ENCODE data around the gene TTC33. TPM values are rescaled to one million over a fixed set of nuclear protein-coding genes. Genes with fewer than 3 reads are reported as not detected.

TTC33 gene
- total and polyA plus RNA-seq, 10 donors = 4.3 to 17.9 (median 13.7) TPM

- Histone ChIP-seq H3K9me3 (peaks cover 0 to 17% (median 3%) of the 10 kb centered on the region in 8 donors), H3K4me1 (no peaks in the 10 kb centered on the region), H3K27me3 (replicated peaks in 1 of 7) (no peaks in the 10 kb centered on the region), H3K4me3 (no peak overlapping the region), H3K27ac (no peak overlapping the region), H3K36me3 (peaks cover 0 to 82% (median 12%) of the 10 kb centered on the region in 6 donors)
- TF ChIP-seq CTCF (IDR thresholded peaks at IDR 0.05 in 8 of 11, conservative IDR thresholded peaks at IDR 0.05 in 3 of 11) = no peak
- no peak for DNase-seq
- intact Hi-C loops (cut with DNase I; ENCODE audit: low total_unique reads) = no loop called here
Measured at GRCh38 chr5:40720069-40720468, 35.7 kb downstream of the TTC33 start.

GRCh38 chr5:40717281-40717680 is 38.5 kb downstream of the TTC33 start:
- H3K4me1 ChIP-seq = no peaks in the 10 kb centered on the region
- no peak overlapping the region for H3K4me3 ChIP-seq
- H3K27me3 ChIP-seq (replicated peaks in 1 of 7) = no peaks in the 10 kb centered on the region
- TF ChIP-seq POLR2A (IDR thresholded peaks at IDR 0.05) = no peak
- TF ChIP-seq CTCF (IDR thresholded peaks at IDR 0.05 in 8 of 11, conservative IDR thresholded peaks at IDR 0.05 in 3 of 11) = no peak
- no peak for TF ChIP-seq POLR2AphosphoS5 (IDR thresholded peaks at IDR 0.05)
- H3K27ac ChIP-seq = no peak overlapping the region
- H3K36me3 ChIP-seq = peaks cover 0 to 61% (median 7%) of the 10 kb centered on the region in 6 donors
- peaks cover 0 to 12% (median 2%) of the 10 kb centered on the region in 8 donors for H3K9me3 ChIP-seq
- intact Hi-C loops (cut with DNase I; ENCODE audit: low total_unique reads) = no loop called here
- no peak for DNase-seq

- intact Hi-C loops (cut with DNase I; ENCODE audit: low total_unique reads) = no loop called here
- H3K36me3 ChIP-seq = peaks cover 0 to 58% (median 7%) of the 10 kb centered on the region in 6 donors
- WGBS, 5 donors = 86 to 98% (median 94%) methylated on average over 2 of the region's 2 CpGs
Measured at GRCh38 chr5:40716590-40716989, 39.2 kb downstream of the TTC33 start.

GRCh38 chr5:40716000-40716399 is 39.8 kb downstream of the TTC33 start:
- intact Hi-C loops (cut with DNase I; ENCODE audit: low total_unique reads) = no loop called here
- H3K27me3 ChIP-seq (replicated peaks in 1 of 7) = no peaks in the 10 kb centered on the region
- no peak overlapping the region for H3K4me3 ChIP-seq
- H3K9me3 ChIP-seq = peaks cover 0 to 9% (median 4%) of the 10 kb centered on the region in 8 donors
- TF ChIP-seq POLR2A (IDR thresholded peaks at IDR 0.05) = no peak
- TF ChIP-seq CTCF (IDR thresholded peaks at IDR 0.05 in 8 of 11, conservative IDR thresholded peaks at IDR 0.05 in 3 of 11) = no peak
- TF ChIP-seq POLR2AphosphoS5 (IDR thresholded peaks at IDR 0.05) = no peak
- peaks cover 0 to 58% (median 8%) of the 10 kb centered on the region in 6 donors for H3K36me3 ChIP-seq
- no peak overlapping the region for H3K27ac ChIP-seq
- no peaks in the 10 kb centered on the region for H3K4me1 ChIP-seq
- WGBS, 5 donors = 37 to 79% (median 41%) methylated on average over 2 of the region's 2 CpGs
- no peak for DNase-seq

More at GRCh38 chr5:40716590-40716989, 39.2 kb downstream of the TTC33 start:
- peaks cover 0 to 8% (median under 1%) of the 10 kb centered on the region in 8 donors for H3K9me3 ChIP-seq
- H3K27ac ChIP-seq = no peak overlapping the region
- TF ChIP-seq POLR2AphosphoS5 (IDR thresholded peaks at IDR 0.05) = no peak
- TF ChIP-seq CTCF (IDR thresholded peaks at IDR 0.05 in 8 of 11, conservative IDR thresholded peaks at IDR 0.05 in 3 of 11) = no peak
- no peak for TF ChIP-seq POLR2A (IDR thresholded peaks at IDR 0.05)
- H3K27me3 ChIP-seq (replicated peaks in 1 of 7) = no peaks in the 10 kb centered on the region
- H3K4me1 ChIP-seq = no peaks in the 10 kb centered on the region
- no peak for DNase-seq
- H3K4me3 ChIP-seq = no peak overlapping the region

Data from spleen (tissue), 11 donors.